HG02798 (cell line): ENCODE measurements around the gene TRIM37.
"Not testable (repeated sequence)": the region's sequence is repeated elsewhere in the genome, so short reads cannot be mapped to it uniquely, and the experiment has no call there.

Source experiments
- ATAC-seq: cut with Tn5 transposase; IDR thresholded peaks from one replicate; pipeline ENCODE4 v1.9.1; 2021; ENCODE audit warnings: mild to moderate bottlenecking; ENCODE audit not compliant: unreplicated experiment, poor library complexity

TRIM37 gene

DNA sequence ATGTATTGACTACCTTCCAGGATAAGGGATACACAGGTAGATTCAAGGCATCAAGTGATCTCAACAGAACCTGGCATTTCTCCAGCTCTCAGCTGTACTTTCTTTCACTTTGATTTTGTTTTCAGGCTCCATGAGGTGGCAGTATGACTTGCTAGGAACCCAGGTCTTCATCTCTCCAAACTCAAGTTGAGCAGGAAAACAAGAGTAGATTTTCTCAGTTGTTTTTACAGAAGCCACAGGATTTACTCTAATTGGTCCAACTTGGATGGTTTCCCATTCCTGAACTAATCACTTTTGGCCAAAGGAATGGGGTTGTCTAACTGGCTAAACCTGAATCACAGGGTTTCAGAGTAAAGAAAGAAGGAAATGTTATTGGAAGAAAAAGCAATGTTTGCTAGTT is 146.6 kb downstream of the TRIM37 start:
- no peak for ATAC-seq

DNA sequence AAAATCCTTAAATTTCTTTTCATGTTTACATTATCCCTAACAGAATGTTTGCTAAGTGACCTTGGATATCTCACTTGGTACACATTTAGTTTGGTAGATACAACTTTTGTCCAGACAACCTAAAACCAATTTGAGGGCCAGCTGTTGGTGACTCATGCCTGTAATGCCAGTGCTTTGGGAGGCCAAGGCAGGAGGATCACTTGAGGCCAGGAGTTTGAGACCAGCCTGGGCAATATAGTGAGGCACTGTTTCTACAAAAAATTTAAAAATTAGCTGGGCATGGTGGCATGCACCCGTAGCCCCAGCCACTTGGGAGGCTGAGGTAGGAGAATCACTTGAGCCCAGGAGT is 149.0 kb downstream of the TRIM37 start:
- ATAC-seq: not testable (repeated sequence)

DNA sequence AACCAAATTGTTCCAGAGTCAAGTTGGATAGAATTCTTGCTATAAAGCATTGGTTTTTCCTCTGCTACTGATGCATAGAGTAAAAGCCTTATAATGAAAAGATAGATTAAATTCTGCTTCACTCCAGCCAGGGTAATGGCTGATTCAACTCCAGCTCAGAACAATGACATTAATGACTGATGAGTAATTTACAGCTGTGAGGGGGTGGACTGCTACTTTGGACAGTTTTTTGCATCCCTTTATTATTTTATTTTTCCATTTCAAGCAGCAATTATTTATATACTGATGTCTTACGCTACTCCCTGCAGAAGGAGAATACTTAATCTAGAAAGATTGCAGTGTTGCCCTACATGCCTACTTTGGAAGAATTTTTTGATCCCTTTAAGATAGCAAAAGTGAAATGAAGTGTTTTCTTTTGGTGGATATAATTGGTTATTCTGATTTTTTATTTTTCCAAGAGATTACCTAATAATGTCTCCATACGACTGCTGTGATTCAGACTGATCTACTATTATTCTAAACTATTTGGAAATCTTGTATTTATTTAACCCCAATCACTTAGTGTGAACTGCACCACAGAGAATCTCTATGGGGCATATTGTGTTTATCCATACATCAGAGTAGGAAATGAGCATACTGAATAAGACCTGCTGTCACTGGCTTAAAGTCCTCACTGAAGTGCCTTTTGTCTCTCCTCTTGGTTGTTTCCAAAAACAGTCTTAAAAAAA is 149.5 kb downstream of the TRIM37 start:
- ATAC-seq: no peak

DNA sequence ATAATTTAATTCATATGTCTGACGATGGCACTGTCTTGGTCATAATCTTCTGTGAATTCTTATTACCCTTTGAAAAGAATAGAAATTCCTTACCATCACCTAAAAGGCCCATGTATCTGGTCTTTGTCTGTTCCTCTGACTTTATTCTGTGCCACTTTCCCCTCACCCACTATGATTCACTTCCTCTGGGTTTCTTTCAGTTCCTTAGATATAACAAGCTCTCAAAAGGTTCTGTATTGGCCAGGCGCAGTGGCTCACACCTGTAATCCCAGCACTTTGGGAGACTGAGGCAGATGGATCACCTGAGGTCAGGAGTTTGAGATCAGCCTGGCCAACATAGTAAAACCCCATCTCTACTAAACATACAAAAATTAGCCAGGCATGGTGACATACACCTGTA is 152.3 kb downstream of the TRIM37 start:
- ATAC-seq: not testable (repeated sequence)

DNA sequence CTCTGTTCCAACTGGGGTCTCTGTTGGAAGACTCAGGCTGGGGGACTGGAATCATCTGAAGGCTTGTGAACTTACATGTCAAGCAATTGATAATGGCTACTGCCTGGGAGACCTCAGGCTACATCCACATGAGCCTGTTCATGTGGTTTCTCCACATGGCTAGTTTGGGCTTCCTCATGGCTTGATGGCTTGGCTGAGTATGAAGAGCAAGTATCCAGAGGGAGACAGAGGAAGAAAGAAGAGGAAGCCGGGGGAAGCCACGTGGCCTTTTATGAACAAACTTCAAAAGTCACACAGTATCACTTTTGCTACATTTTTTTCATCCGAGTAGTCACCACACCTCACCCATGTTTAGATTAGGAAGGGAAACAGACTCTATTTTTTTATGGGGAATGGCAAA is 158.9 kb downstream of the TRIM37 start:
- no peak for ATAC-seq

DNA sequence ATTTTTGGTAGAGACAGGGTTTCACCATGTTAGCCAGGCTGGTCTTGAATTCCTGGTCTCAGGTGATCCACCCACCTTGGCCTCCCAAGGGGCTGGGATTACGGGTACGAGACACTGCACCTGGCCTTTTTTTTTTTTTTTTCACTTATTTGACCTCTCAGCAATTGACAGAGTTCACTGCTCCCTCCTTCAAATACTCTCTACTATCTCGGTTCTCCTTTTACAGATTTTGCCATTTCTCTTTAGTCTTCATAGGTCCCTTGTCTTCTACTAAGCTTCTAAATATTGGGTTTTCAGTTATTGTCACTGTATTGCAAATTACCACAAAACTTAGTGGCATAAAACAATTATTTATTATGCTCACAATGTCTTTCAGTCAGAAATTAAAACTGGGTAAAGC is 159.3 kb downstream of the TRIM37 start:
- no peak for ATAC-seq

DNA sequence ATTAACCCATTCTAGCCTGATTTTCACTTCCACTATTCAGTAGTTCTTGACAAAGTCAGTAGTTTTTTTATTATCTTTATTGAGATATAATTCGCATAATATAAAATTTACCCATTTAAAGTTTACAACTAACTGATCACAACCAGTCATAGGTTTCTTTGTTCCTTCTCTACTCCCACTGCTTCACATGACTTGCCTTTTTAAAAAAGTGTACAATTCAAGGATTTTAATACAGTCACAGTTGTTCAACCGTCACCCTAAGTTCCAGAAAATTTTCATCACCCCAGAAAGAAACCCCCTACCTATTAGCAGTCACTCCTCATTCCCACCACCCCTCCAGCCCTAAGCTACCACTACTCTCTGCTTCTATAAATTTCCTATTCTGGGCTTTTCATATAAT is 162.5 kb downstream of the TRIM37 start:
- no peak for ATAC-seq

DNA sequence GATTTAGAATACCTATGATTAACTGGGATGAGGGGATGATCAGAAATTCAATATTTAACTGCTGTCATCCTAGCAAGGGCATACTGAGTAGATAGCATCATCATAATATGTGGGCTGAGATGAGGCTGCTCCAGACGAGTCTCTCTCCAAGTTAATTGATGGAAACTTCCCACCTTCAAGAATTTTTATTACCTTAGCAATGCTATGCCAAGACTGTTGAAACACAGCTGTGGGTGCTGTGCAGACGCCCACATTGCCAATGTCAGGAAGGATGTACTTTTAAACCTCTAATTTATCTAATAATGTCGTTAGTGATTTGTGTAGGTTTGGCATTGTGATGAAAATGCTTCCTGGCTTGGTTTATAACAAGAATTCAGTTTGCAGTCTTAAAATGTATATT is 170.4 kb downstream of the TRIM37 start:
- no peak for ATAC-seq

DNA sequence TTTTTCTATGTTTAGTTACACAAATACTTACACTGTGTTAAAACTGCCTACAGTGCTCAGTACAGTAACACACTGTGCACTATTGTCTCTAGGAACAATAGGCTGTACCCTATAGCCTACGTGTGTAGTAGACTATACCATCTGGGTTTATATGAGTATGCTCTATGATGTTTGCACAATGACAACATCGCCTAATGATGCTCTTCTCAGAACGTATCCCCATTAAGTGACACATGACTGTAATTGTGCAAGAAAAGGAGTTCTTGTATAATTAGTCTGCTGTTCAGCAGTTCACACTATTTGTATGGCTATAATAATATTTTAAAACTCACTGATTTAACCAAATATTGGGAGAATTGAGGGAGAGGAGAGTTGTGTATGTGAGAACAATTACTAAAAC is 173.7 kb downstream of the TRIM37 start:
- ATAC-seq: no peak
